Measurements from ENCODE around the gene PIK3R3. TPM values are rescaled to one million over a fixed set of nuclear protein-coding genes. Genes with fewer than 3 reads are reported as not detected.

PIK3R3 gene
- under 1 TPM; 0.65 to 0.83 TPM for total RNA-seq

DNA sequence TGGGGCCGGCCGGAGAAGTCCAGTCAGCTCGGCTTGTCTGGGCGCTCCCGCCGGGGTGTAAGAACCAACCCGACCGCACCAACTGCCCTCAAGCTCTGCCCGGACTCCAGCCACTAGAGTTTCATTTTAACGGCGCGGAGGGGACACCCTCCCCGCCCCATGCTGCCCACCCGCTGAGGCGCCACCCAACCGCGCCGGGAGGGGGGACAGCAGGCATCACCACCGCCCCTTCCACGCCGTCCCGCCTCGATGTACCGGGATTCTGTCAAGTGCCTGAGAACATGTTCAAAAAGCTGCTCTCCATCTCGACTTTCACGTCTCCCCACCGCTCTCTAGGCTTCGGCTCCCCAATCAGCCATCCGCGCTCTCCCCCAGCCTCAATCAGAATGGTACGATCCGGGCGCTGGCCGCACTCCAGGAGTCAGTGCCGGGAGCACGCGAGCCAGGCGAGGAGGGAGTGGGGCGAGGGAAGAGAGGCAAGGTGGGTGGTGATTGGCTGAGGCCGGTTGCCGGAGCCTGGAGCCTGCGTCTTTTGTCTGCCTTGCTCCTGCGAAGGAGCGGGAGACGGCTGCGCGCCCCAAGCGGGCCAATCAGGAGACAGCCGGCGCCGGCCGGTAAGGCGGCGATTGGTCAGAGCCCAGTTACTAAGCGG, at the start of gene PIK3R3:
Gene PIK3R3, minus strand, starts transcription at position 101 of the 652 bp plus-strand sequence. CDS start 677 bp downstream, outside the sequence.
- Mint-ChIP-seq H3K4me1 (ENCODE audit: low read depth) (peaks cover 20% of the 10 kb centered on the region), H3K9me3 (no peaks in the 10 kb centered on the region), H3K36me3 (no peaks in the 10 kb centered on the region), H3K27ac (peak within 1 kb of the TSS; percentile 84), H3K4me3 (peak within 1 kb of the TSS; percentile 92), H3K27me3 (peaks cover 31% of the 10 kb centered on the region)
- ChIA-PET POLR2A (no interaction called here), CTCF (interaction anchor here (0.7 to 1.7 kb wide), 4 partner anchors 35 to 216 kb away, joined by 3 to 6 read pairs (median 4); no protein-coding TSS in a partner anchor)
- intact Hi-C loops (cut with micrococcal nuclease), result loop anchor here (1.0 to 5.0 kb wide), 3 partner anchors 35 to 330 kb away; partner anchors contain the start of gene MAST2
- peak; percentile 94 for DNase-seq

DNA sequence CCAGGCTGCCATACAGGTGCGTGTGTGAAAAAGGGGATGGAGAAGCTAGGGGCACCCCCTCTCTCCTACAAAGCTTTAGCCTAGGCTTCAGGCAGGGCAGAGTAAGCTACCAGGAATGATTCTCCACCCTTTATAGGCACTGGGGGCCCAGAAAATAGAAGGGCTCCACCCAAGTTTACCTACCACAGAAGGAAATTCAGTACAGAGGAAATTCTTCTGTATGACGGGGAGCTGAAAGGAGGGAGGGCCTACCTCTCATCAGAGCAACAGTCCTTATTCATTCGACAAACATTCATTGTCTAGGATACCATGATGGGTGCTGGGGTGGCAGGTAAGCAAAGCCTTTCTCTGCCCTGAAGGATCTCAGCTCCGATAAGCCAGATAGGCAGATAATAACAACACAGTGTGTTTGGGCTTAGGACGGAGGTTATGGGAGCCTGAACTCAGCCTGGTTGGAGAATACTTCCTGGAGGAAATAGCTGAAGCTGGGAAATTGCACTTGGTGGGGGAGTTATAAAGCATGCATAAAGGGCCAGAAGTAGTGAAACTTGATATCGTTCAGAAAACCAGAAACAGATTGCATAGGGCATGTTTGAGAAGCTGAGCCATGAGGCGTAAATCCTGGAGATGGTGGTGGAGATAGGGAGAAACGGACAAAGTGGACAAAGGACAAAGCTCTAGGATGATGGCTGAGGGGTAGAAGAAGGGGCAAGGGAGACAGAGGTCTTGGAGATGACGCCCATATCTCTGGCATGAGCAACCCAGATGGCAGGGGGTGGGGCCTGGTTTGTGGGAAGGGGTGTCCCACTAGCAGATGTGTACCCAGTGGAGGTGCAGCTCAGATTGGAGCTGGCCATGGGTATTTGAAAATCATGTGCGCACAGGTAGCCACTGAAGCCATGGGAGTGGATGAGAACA, 49.2 kb upstream of the PIK3R3 start:
- Mint-ChIP-seq H3K36me3 (no peaks in the 10 kb centered on the region), H3K4me1 (ENCODE audit: low read depth) (peaks cover 22% of the 10 kb centered on the region), H3K27ac (no peak overlapping the region), H3K4me3 (no peak overlapping the region), H3K9me3 (no peaks in the 10 kb centered on the region), H3K27me3 (no peaks in the 10 kb centered on the region)
- ChIA-PET POLR2A (interaction anchor here (0.9 kb wide), 1 partner anchor 13 kb away, joined by 3 read pairs; no protein-coding TSS in a partner anchor), CTCF (interaction anchor here (1.0 to 6.6 kb wide), 9 partner anchors 14 to 165 kb away, joined by 3 to 67 read pairs (median 3); no protein-coding TSS in a partner anchor)
- DNase-seq, result no peak
- intact Hi-C loops (cut with micrococcal nuclease), result loop anchor here (10.0 kb wide), 1 partner anchor 497 kb away; the partner anchor contains the start of genes GPBP1L1 and TMEM69

GRCh38 chr1:46180082-46180616, 47.7 kb upstream of the PIK3R3 start:
- DNase-seq, result peak; percentile 41
- ChIA-PET POLR2A (no interaction called here), CTCF (interaction anchor here (0.7 to 6.6 kb wide), 7 partner anchors 13 to 144 kb away, joined by 3 to 67 read pairs (median 4); partner anchors contain the start of gene PIK3R3)
- Mint-ChIP-seq H3K4me3 (no peak overlapping the region), H3K9me3 (no peaks in the 10 kb centered on the region), H3K36me3 (no peaks in the 10 kb centered on the region), H3K4me1 (ENCODE audit: low read depth) (peaks cover 14% of the 10 kb centered on the region), H3K27ac (no peak overlapping the region), H3K27me3 (no peaks in the 10 kb centered on the region)
- intact Hi-C loops (cut with micrococcal nuclease), result loop anchor here (10.0 kb wide), 1 partner anchor 495 kb away; the partner anchor contains the start of genes GPBP1L1 and TMEM69

DNA sequence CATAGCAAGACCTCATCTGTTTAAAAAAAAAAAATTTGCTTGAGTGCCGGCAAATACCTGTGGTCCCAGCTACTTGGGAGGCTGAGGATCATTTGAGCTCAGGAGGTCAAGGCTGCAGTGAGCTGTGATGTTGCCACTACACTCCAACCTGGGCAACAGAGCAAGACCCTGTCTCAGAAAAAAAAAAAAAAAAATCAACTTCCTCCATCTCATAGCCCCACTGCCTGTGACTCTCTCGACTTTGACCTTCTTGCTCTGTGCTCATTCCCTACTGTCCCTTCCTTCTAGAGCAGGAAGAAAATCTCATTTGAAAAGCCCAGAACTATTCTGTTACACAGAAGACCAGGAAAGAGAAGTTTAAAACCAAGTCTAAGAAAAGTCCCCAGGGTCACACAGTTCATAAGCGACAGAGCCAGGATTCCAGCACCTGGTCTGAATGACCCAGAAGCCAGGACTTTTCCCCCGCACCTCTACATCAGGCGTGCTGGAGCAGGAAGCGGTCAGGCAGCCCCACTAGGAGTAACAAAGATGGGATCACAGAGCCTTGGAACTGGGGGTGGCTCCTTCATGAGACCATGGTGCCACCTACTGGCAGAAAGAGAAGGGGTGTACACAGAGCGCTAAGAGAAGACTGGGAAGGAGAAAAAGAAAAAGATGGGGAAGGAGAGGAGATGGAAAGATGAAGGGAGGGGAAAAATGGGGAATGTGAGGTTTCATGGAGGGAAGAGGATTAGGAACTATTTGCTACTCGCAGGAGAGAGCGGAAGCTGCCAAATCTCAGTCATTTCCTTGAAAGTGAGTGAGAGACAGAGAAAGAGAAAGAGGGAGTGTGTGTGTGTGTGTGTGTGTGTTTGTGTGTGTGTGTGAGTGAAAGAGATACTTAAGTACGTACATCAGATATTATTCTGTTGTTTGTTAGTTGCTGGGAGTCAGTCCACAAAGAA, 47.0 kb upstream of the PIK3R3 start:
- Mint-ChIP-seq H3K27me3 (no peaks in the 10 kb centered on the region), H3K4me3 (no peak overlapping the region), H3K36me3 (no peaks in the 10 kb centered on the region), H3K9me3 (no peaks in the 10 kb centered on the region), H3K27ac (no peak overlapping the region), H3K4me1 (ENCODE audit: low read depth) (peaks cover 6% of the 10 kb centered on the region)
- POLR2A ChIA-PET, result no interaction called here
- CTCF ChIA-PET, result interaction anchor here (0.7 to 6.6 kb wide), 6 partner anchors 15 to 143 kb away, joined by 3 to 67 read pairs (median 3); partner anchors contain the start of gene PIK3R3
- intact Hi-C loops (cut with micrococcal nuclease), result loop anchor here (1.0 to 10.0 kb wide), 3 partner anchors 44 to 495 kb away; partner anchors contain the start of genes GPBP1L1 and TMEM69
- DNase-seq, result peak; percentile 75

- no peaks in the 10 kb centered on the region for H3K4me1 Mint-ChIP-seq (ENCODE audit: low read depth)
- no peak for DNase-seq
- H3K36me3 Mint-ChIP-seq, result no peaks in the 10 kb centered on the region
- H3K27ac Mint-ChIP-seq, result no peak within 1 kb of the TSS
- POLR2A ChIA-PET, result no interaction called here
- intact Hi-C loops (cut with micrococcal nuclease), result no loop called here
- H3K9me3 Mint-ChIP-seq, result no peaks in the 10 kb centered on the region
- H3K4me3 Mint-ChIP-seq, result no peak within 1 kb of the TSS
- H3K27me3 Mint-ChIP-seq, result no peaks in the 10 kb centered on the region
- CTCF ChIA-PET, result interaction anchor here (1.9 kb wide), 1 partner anchor 139 kb away, joined by 8 read pairs; no protein-coding TSS in a partner anchor
Measured at GRCh38 chr1:46176211-46176865, 43.9 kb upstream of the PIK3R3 start, which contains the start of gene P3R3URF. TSS of gene P3R3URF (minus strand) at chr1:46176488. CDS start at chr1:46176471, 17 bp downstream.

DNA sequence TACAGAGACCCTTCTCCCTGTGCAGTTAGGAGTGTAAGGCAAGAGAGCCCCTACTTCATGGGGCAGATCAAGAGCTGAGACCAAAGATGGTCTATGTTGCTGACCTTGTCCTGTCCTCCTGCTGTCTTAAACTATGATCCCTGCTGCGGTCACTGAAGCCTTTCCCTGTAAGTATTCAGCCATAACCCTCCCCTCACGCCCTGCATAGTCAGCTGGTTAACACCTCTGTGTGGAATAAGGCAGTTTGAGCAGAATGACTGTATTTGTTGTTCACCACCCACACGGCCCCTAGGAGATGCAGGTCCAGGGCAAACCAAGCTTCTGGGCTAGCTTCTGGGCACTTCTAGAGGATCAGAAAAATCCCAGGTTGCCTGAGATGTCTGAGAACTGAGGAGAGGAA, 42.8 kb upstream of the PIK3R3 start:
- H3K4me3 Mint-ChIP-seq, result no peak overlapping the region
- peak; percentile 19 for DNase-seq
- H3K4me1 Mint-ChIP-seq (ENCODE audit: low read depth), result no peaks in the 10 kb centered on the region
- H3K9me3 Mint-ChIP-seq, result no peaks in the 10 kb centered on the region
- H3K27me3 Mint-ChIP-seq, result no peaks in the 10 kb centered on the region
- ChIA-PET CTCF (interaction anchor here (1.9 kb wide), 1 partner anchor 138 kb away, joined by 8 read pairs; no protein-coding TSS in a partner anchor), POLR2A (no interaction called here)
- no peaks in the 10 kb centered on the region for H3K36me3 Mint-ChIP-seq
- intact Hi-C loops (cut with micrococcal nuclease), result no loop called here
- H3K27ac Mint-ChIP-seq, result no peak overlapping the region

DNA sequence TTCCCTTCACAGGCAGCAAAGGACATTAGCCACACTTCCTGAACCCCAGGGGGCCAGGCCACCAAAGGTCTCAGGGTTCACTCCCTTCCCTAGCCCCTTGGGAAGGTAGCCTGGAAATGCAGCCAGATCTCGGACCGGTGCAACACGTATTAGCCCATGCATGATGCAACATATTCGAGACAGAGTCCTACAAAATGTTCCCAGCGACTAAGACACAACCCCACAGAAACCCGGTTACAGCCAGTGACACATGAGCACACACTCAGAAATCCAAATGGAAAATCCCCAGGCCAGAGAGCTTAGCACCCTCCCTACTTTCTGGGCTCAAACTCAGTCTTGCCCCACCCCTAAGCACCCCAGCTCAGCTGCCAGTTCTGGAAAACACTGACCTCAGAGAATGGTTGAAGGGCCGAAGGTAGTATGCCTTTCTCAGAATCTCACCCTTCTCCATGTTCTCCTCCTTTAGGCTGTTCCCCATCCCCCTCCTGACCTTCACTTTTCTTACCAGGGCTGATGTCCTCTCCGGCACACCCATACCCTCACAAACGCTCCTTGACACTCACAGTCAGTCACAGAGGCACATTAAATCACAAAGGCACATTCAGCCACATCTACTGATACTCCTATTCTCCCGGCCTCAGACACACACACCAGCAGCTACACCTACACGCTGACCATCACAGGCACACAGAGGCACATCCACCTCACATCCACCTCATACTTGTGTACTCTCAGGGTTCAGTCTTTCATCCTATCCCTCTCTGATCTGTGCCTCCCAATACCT, 42.2 kb upstream of the PIK3R3 start, which contains the start of gene TSPAN1:
Gene TSPAN1, plus strand, starts transcription at position 640 of the 784 bp plus-strand sequence. CDS start 6,021 bp downstream, outside the sequence.
- no peaks in the 10 kb centered on the region for H3K9me3 Mint-ChIP-seq
- H3K36me3 Mint-ChIP-seq, result no peaks in the 10 kb centered on the region
- no peaks in the 10 kb centered on the region for H3K27me3 Mint-ChIP-seq
- no peak within 1 kb of the TSS for H3K27ac Mint-ChIP-seq
- H3K4me3 Mint-ChIP-seq, result no peak within 1 kb of the TSS
- no peaks in the 10 kb centered on the region for H3K4me1 Mint-ChIP-seq (ENCODE audit: low read depth)
- ChIA-PET CTCF (interaction anchor here (1.9 kb wide), 1 partner anchor 137 kb away, joined by 8 read pairs; no protein-coding TSS in a partner anchor), POLR2A (no interaction called here)
- DNase-seq, result no peak
- intact Hi-C loops (cut with micrococcal nuclease), result no loop called here

DNA sequence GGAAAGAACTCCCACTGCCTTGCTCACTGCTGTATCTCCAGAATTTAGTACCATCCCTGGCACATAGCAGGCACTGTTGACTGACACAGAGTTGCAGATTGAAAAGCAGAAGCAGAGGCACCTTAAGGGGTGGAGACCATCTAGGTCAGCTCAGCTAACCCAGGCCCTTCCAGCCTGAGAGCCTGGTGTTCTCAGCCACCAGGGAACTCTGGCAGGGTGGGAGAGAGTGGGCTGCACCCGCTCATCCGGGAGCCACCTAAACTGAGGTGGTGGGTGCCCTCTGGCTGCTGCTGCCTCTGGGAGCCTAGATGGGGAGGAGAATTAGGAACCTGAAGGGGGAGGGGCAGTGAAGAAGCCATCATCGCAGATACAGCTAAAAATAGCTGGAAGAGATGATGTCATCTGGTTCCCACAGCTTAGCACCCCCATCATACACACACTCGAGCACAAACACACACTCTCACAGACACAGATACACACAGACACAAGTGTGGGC, 41.0 kb upstream of the PIK3R3 start:
- intact Hi-C loops (cut with micrococcal nuclease), result no loop called here
- no peaks in the 10 kb centered on the region for H3K36me3 Mint-ChIP-seq
- no peak overlapping the region for H3K4me3 Mint-ChIP-seq
- POLR2A ChIA-PET, result no interaction called here
- H3K27me3 Mint-ChIP-seq, result peaks cover 2% of the 10 kb centered on the region
- H3K27ac Mint-ChIP-seq, result no peak overlapping the region
- no peaks in the 10 kb centered on the region for H3K4me1 Mint-ChIP-seq (ENCODE audit: low read depth)
- CTCF ChIA-PET, result interaction anchor here (0.6 to 1.2 kb wide), 3 partner anchors 47 to 514 kb away, joined by 3 read pairs; no protein-coding TSS in a partner anchor
- DNase-seq, result no peak
- H3K9me3 Mint-ChIP-seq, result no peaks in the 10 kb centered on the region

DNA sequence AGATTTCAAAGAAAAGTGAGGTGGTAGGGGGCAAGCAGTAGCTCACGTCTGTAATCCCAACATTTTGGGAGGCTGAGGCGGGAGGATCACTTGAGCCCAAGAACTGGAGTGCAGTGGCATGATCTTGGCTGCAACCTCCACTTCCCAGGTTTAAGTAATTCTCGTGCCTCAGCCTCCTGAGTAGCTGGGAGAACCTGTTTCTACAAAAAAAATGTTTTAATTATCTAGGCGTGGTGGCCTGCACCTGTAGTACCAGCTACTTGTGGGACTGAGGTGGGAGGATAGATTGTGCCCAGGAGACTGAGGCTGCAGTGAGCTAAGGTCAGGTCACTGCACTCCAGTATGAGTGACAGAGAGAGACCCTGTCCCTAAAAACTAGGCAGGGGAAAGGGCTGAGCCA, 39.9 kb upstream of the PIK3R3 start:
- no peak overlapping the region for H3K4me3 Mint-ChIP-seq
- CTCF ChIA-PET, result interaction anchor here (1.2 kb wide), 1 partner anchor 513 kb away, joined by 3 read pairs; no protein-coding TSS in a partner anchor
- intact Hi-C loops (cut with micrococcal nuclease), result no loop called here
- H3K4me1 Mint-ChIP-seq (ENCODE audit: low read depth), result peaks cover 6% of the 10 kb centered on the region
- peaks cover 2% of the 10 kb centered on the region for H3K27me3 Mint-ChIP-seq
- no peaks in the 10 kb centered on the region for H3K9me3 Mint-ChIP-seq
- DNase-seq, result no peak
- no peak overlapping the region for H3K27ac Mint-ChIP-seq
- POLR2A ChIA-PET, result no interaction called here
- no peaks in the 10 kb centered on the region for H3K36me3 Mint-ChIP-seq

- peaks cover 2% of the 10 kb centered on the region for H3K27me3 Mint-ChIP-seq
- ChIA-PET CTCF (no interaction called here), POLR2A (no interaction called here)
- H3K4me3 Mint-ChIP-seq, result no peak overlapping the region
- intact Hi-C loops (cut with micrococcal nuclease), result no loop called here
- H3K9me3 Mint-ChIP-seq, result no peaks in the 10 kb centered on the region
- no peaks in the 10 kb centered on the region for H3K36me3 Mint-ChIP-seq
- H3K4me1 Mint-ChIP-seq (ENCODE audit: low read depth), result peaks cover 10% of the 10 kb centered on the region
- H3K27ac Mint-ChIP-seq, result no peak overlapping the region
- no peak for DNase-seq
Measured at GRCh38 chr1:46171871-46172270, 39.4 kb upstream of the PIK3R3 start.
